HG03442 (cell line): ENCODE data around the gene ANO4.
A peak's percentile ranks its signal among the peaks of the same experiment; 100 is the strongest.
"Not testable (repeated sequence)": the region's sequence is repeated elsewhere in the genome, so short reads cannot be mapped to it uniquely, and the experiment has no call there.

Source experiments
- ATAC-seq: cut with Tn5 transposase; IDR thresholded peaks from one replicate; pipeline ENCODE4 v1.9.1; 2021; ENCODE audit warnings: mild to moderate bottlenecking, moderate library complexity; ENCODE audit not compliant: unreplicated experiment

ANO4 gene

GRCh38 chr12:101027200-101027599, 232.6 kb downstream of the ANO4 start:
- no peak for ATAC-seq

DNA sequence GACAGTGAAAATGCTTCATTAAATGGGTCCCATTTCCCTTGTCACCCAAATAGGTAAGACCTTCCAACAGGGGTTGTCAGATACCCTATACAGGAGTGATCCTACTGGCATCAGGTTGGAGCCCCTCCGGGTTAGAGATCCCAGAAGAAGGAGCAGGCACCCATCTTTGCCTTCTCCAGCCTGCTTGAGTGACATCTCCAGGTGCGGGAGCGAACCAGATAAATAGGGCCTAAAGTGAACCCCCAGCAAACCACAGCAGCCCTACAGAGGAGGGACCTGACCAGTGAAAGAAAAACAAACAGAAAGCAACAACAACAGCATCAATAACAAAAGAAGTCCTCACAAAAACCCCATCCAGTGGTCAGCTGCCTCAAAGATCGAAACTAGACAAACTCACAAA, 233.2 kb downstream of the ANO4 start:
- no peak for ATAC-seq

DNA sequence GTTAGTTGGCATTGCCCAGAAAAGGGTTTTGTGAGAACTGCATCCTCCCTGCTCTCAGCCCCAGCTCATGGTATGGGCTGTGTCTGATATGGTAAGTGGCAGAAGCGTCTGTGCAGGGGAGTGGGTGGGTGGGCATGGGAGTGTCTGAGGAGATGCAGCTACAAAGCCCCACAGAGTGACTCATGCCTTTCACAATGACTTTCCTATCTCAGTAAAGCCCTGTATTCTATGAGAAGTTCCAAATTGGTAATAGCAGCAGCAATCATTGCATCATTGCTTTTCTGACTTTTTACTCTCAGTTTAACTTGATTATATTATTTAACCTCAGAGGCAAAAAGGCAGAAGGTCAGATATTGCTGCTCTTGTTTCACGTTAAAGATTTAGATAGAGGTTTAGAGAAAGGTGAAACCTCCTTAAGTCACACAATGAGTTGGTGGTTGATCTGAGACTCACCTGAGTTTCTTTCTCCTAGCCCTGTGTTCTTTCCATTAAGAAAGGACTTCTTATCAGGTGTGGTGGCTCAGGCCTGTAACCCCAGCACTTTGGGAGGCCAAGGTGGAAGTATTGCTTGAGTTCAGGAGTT, 243.8 kb downstream of the ANO4 start:
- ATAC-seq = peak; percentile 73

DNA sequence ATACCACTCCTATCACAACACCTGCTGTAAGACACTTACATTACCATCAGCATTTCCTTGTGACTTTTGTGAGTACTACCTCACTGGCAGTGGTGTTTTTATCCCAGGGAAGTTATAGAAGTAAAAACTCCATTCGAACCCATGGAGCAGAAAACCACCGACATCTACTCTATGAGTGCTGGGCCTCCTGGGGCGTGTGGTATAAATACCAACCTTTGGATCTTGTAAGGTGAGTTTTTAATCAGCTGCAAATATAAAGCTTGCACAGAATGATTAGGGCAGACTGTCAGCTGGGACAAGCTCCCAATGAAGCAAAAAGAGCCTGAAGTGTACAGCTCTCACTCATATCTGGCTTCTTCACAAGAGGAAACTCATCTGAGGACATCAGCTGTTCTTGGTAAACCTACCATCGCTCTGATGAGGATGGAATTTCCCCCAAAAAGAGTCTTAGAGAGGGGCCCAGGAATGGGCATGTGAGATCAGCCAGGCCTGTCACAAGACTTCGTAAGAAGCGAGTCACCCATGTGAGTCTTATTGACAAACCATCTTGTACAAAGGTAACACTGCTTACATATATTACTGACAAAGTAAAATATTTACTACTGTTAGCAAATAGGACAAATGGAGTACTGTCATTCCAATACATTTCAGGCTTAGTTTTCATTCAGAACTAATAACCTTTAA, 245.4 kb downstream of the ANO4 start:
- no peak for ATAC-seq

DNA sequence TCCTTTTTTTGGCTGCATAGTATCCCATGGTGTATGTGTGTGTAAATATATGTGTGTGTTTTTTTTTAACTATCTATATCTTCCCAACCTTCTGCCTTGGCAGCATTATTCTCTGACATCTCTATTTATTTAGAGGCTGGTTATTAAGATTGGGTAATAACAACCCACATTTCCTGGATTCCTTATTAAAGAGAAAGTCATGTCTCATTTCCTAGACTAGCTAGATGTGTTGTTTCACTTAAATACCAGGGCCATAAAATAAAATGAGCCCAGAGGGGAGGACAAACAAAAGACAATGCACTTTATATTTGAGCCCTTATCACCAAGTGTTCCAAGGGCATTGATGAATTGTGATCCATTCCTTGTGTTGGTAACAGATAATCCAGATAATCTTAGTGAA, 246.4 kb downstream of the ANO4 start:
- ATAC-seq = no peak

- no peak for ATAC-seq
Measured at GRCh38 chr12:101042211-101042610, 247.6 kb downstream of the ANO4 start.

GRCh38 chr12:101044512-101045059, 250.0 kb downstream of the ANO4 start:
- no peak for ATAC-seq

- no peak for ATAC-seq
Measured at GRCh38 chr12:101045486-101046464, 251.2 kb downstream of the ANO4 start.

DNA sequence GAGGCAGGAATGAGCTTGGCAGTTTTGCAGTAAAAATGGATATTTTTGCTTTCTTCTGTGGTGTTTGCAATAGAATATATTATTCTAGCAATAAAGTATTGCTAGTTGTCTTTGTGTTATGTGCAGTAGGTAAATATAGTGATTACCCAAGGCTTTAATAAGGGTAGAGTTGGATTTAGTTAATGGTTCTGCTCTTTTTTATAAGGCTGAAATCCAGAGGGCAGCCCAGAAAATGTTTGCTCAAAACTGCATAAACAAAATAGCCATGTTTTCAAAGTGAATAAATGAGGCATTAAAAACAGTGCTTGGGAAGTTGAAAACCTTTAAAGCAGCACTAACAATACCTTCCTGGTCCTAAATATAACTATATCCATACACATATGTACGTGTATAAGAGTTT, 253.1 kb downstream of the ANO4 start:
- no peak for ATAC-seq

- no peak for ATAC-seq
Measured at GRCh38 chr12:101050631-101051030, 256.1 kb downstream of the ANO4 start.

- no peak for ATAC-seq
Measured at GRCh38 chr12:101051151-101051550, 256.6 kb downstream of the ANO4 start.

DNA sequence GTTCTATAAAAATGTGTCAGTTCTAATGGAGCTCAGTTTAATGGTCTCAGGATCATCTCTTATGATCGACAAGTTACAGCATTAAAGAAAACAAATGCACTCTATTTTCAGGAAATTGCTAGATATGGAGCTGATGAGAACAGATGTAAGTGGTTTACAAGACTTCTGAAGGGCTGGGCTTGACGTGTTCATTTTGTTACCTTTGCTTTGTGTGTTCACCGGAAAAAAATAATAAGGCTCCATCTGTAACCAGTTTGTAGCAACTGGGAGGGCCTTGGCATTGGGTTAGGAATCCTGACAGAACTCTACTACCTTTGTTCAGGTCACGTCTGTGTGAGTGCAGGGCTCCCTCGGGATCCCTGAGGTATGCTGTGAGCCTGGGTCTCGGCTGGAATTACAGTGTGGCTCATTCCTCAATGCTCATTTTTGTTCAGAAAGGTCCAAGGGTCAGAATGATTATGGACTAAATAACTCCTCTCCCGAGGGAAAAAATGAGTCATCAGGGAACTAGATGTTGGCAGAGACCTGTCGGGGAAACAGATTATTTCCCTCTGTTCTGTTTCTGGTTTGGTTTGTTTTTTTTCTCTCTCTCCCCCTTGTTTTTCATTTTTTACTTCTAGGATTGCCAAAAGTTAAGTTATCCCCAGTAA, 257.4 kb downstream of the ANO4 start:
- no peak for ATAC-seq

GRCh38 chr12:101053203-101053602, 258.6 kb downstream of the ANO4 start:
- ATAC-seq = no peak

DNA sequence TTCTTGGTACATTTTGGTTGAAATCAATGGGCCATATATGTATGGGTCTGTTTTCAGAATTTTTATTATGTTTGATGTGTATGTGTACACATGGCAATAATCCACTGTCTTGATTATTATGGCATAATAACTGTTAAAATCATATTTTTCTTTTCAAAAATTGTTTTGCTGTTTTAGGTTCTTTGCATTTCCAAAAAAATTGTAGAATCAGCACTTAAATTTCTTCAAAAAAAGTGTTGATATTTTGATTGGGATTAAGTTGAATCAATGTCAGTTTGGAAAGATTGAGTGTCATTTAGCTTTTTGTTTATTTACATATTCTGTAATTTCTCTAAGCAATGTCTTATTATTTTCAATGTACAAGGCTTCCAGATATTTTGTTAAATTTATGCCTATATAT, 261.4 kb downstream of the ANO4 start:
- ATAC-seq = no peak

GRCh38 chr12:101062508-101062907, 267.9 kb downstream of the ANO4 start:
- not testable (repeated sequence) for ATAC-seq

GRCh38 chr12:101064721-101065120, 270.1 kb downstream of the ANO4 start:
- ATAC-seq = no peak

GRCh38 chr12:101066489-101066888, 271.9 kb downstream of the ANO4 start:
- no peak for ATAC-seq

DNA sequence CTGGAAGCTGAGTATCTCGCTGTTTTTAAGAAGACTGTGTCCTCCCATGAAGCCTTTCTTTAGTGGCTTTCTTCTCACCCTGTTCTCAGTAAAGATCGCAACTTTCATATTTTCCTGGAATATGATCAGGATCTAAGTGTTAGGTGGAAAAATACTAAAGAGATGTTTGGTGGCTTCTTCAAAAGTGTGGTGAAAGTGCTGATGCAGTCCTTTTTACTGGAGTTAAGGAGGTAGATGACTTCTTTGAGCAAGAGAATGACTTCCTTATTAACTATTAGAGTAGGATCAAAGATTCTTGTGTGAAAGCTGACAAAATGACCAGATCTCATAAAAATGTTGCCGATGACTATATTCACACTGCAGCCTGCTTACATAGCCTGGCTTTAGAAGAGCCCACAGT, 273.8 kb downstream of the ANO4 start:
- ATAC-seq = no peak

DNA sequence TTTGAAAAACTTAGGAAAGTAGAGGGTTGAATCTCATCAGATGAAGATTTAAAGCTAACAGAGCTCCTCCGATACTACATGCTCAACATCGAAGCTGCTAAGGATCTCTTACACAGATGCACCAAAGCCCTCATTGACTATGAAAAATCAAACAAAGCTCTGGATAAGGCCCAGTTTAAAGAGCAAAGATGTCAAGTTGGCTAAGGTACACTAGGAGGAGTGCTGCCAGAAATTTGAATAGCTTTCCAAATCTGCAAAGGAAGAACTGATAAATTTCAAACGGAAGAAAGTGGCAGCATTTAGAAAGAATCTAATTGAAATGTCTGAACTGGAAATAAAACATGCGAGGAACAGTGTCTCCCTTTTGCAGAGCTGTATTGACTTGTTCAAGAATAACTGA, 274.3 kb downstream of the ANO4 start:
- ATAC-seq = no peak

DNA sequence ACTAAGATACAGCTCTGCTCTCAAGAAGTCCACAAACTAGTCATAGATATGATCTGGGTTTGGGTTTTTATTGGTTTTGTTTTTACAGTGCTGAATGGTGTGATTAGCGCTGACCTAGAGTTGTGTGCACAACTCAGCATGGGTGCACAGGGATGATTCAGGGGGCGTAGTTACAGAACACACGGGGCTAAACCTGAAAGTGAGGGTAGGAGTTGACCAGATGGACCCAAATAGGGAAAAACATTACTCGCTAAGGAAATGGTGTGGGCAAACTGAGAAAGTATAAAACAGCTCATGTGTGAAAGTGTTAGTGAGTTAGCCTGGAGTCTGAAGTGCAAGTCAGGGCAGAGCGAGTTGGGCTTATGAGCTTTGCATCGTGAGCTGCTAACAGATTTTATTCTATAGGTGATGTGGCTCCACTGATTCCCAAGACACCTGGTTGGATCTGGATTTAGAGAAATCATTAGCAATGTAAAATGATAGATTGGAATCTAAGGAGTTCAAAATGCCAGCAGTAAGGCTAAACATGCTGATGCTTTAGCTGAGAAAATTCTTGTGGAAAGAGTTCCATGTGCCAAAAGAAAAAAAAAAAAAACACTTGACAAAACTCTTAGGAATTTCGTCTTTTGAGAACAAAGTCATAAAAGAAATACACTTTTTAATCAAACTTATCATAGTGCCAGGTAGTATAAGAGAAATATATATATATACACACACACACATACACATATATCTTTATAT, 280.5 kb downstream of the ANO4 start:
- no peak for ATAC-seq
